Glutamatergic neuron (in vitro differentiated cells): ENCODE data around the gene CDK2. TPM values are rescaled to one million over a fixed set of nuclear protein-coding genes. Genes with fewer than 3 reads are reported as not detected.

Experiments
- DNase-seq: peaks from one replicate; pipeline ENCODE4 v3.0.0; 2022
- H3K27ac Mint-ChIP-seq: one replicate; pipeline ENCODE4 v1.8.0; 2020; ENCODE audit warnings: mild to moderate bottlenecking, mixed read lengths, inconsistent platforms; ENCODE audit not compliant: unreplicated experiment
- H3K27me3 Mint-ChIP-seq: one replicate; pipeline ENCODE4 v1.8.0; 2020; ENCODE audit warnings: mild to moderate bottlenecking, moderate library complexity, mixed read lengths, inconsistent platforms; ENCODE audit not compliant: unreplicated experiment
- H3K36me3 Mint-ChIP-seq: one replicate; pipeline ENCODE4 v1.8.0; 2020; ENCODE audit warnings: mild to moderate bottlenecking, mixed read lengths, inconsistent platforms; ENCODE audit not compliant: unreplicated experiment
- H3K4me1 Mint-ChIP-seq: one replicate; pipeline ENCODE4 v1.8.0; 2020; ENCODE audit warnings: mild to moderate bottlenecking, low read depth, mixed read lengths, inconsistent platforms; ENCODE audit not compliant: unreplicated experiment
- H3K4me3 Mint-ChIP-seq: one replicate; pipeline ENCODE4 v1.8.0; 2020; ENCODE audit warnings: mild to moderate bottlenecking, mixed read lengths, inconsistent platforms; ENCODE audit not compliant: unreplicated experiment
- H3K9me3 Mint-ChIP-seq: one replicate; pipeline ENCODE4 v1.8.0; 2020; ENCODE audit warnings: mild to moderate bottlenecking, moderate library complexity, mixed read lengths, inconsistent platforms; ENCODE audit not compliant: unreplicated experiment
- CTCF ChIP-seq: fragments of 200-600 bp; sonication (generic); IDR thresholded peaks from one replicate; pipeline ENCODE4 v1.5.0; 2021; ENCODE audit not compliant: partially characterized antibody, unreplicated experiment
- total RNA-seq: library from RNA; stranded (reverse); fragmentation: NEBNext Ultra II Directional; extraction: Animal tissue kit (Norgen Biotek cat#: 25700); gene quantifications from one replicate; pipeline ENCODE4 v1.2.1, GENCODE V29; 2021; ENCODE audit not compliant: unreplicated experiment

The CDK2 gene
- total RNA-seq, 1 donor from 2014 or later = 20.5 TPM

GRCh38 chr12:55965941-55966407, 656 bp upstream of the CDK2 start, which contains the start of gene PMEL:
Gene PMEL (minus strand): TSS chr12:55966042. CDS start chr12:55966011, 31 bp downstream.
- peaks cover 12% of the 10 kb centered on the region for H3K4me1 Mint-ChIP-seq
- no peak for TF ChIP-seq CTCF
- DNase-seq = peak; percentile 46
- no peaks in the 10 kb centered on the region for H3K36me3 Mint-ChIP-seq
- H3K27me3 Mint-ChIP-seq = peaks cover 10% of the 10 kb centered on the region
- peak within 1 kb of the TSS; percentile 96 for H3K27ac Mint-ChIP-seq
- peak within 1 kb of the TSS; percentile 89 for H3K4me3 Mint-ChIP-seq
- H3K9me3 Mint-ChIP-seq = peaks cover 8% of the 10 kb centered on the region

GRCh38 chr12:55969356-55969755, 2.7 kb downstream of the CDK2 start:
- DNase-seq = no peak
- peaks cover 12% of the 10 kb centered on the region for H3K4me1 Mint-ChIP-seq
- no peak for TF ChIP-seq CTCF
- H3K27me3 Mint-ChIP-seq = peaks cover 6% of the 10 kb centered on the region
- H3K27ac Mint-ChIP-seq = no peak overlapping the region
- no peaks in the 10 kb centered on the region for H3K36me3 Mint-ChIP-seq
- H3K4me3 Mint-ChIP-seq = peak overlapping the region; percentile 62
- peaks cover 8% of the 10 kb centered on the region for H3K9me3 Mint-ChIP-seq

- Mint-ChIP-seq H3K4me3 (no peak overlapping the region), H3K9me3 (peaks cover 7% of the 10 kb centered on the region), H3K27ac (no peak overlapping the region), H3K36me3 (peaks cover 4% of the 10 kb centered on the region), H3K4me1 (peaks cover 12% of the 10 kb centered on the region), H3K27me3 (peaks cover 4% of the 10 kb centered on the region)
- DNase-seq = no peak
- TF ChIP-seq CTCF = no peak
Measured at GRCh38 chr12:55970775-55971174, 4.1 kb downstream of the CDK2 start.

GRCh38 chr12:55972042-55972441, 5.4 kb downstream of the CDK2 start:
- Mint-ChIP-seq H3K27ac (peak overlapping the region; percentile 33), H3K4me1 (peaks cover 14% of the 10 kb centered on the region), H3K27me3 (peaks cover 4% of the 10 kb centered on the region), H3K9me3 (peaks cover 4% of the 10 kb centered on the region), H3K4me3 (no peak overlapping the region), H3K36me3 (peaks cover 4% of the 10 kb centered on the region)
- no peak for DNase-seq
- TF ChIP-seq CTCF = no peak

GRCh38 chr12:55972456-55972855, 5.8 kb downstream of the CDK2 start:
- peaks cover 4% of the 10 kb centered on the region for H3K36me3 Mint-ChIP-seq
- peaks cover 4% of the 10 kb centered on the region for H3K9me3 Mint-ChIP-seq
- peak overlapping the region; percentile 33 for H3K27ac Mint-ChIP-seq
- H3K27me3 Mint-ChIP-seq = peaks cover 3% of the 10 kb centered on the region
- no peak overlapping the region for H3K4me3 Mint-ChIP-seq
- peaks cover 13% of the 10 kb centered on the region for H3K4me1 Mint-ChIP-seq
- no peak for TF ChIP-seq CTCF
- no peak for DNase-seq
